Natural killer cell (primary cell): ENCODE results near the gene CTTN. TPM values are rescaled to one million over a fixed set of nuclear protein-coding genes. Genes with fewer than 3 reads are reported as not detected.

Experiments
- ATAC-seq, 3 donors: fragments of 150-1000 bp in 2 of 3; fragments of 200-7000 bp in 1 of 3; cut with Tn5 transposase; 1 replicate in 1 of 3; 2 replicates in 2 of 3; pipeline ENCODE4 v1.10.0; 2021; ENCODE audit warnings: mild to moderate bottlenecking in 2 of 3, moderate library complexity in 2 of 3
- DNase-seq, 2 donors: peaks; one replicate each; pipeline versions ENCODE4 v3.0.0 to v3.0.0-alpha.2; 2013 to 2021; ENCODE audit warnings: mixed read lengths in 1 of 2
- H3K27ac ChIP-seq: one replicate; pipeline ENCODE4 v1.5.1; 2013; ENCODE audit warnings: mild to moderate bottlenecking, low read length
- H3K27me3 ChIP-seq: one replicate; pipeline ENCODE4 v1.6.1; 2013; ENCODE audit warnings: low read length; ENCODE audit not compliant: control insufficient read depth, insufficient read depth
- H3K36me3 ChIP-seq: one replicate; pipeline ENCODE4 v1.6.1; 2013; ENCODE audit warnings: low read length; ENCODE audit not compliant: control insufficient read depth, insufficient read depth
- H3K4me1 ChIP-seq: one replicate; pipeline ENCODE4 v1.6.1; 2013; ENCODE audit warnings: low read length; ENCODE audit not compliant: control insufficient read depth, insufficient read depth
- H3K4me3 ChIP-seq: one replicate; pipeline ENCODE4 v1.5.1; 2013; ENCODE audit warnings: low read length
- H3K9me3 ChIP-seq: one replicate; pipeline ENCODE4 v1.6.1; 2013; ENCODE audit warnings: low read length; ENCODE audit not compliant: control insufficient read depth, insufficient read depth
- H3K27ac Mint-ChIP-seq, 2 donors: one replicate each; pipeline ENCODE4 v1.8.0; 2022; ENCODE audit warnings: mild to moderate bottlenecking in 2 of 2, mixed read lengths in 2 of 2, moderate library complexity in 1 of 2
- H3K27me3 Mint-ChIP-seq, 2 donors: one replicate each; pipeline ENCODE4 v1.8.0; 2022; ENCODE audit warnings: low read depth in 2 of 2, mixed read lengths in 2 of 2
- H3K36me3 Mint-ChIP-seq: one replicate; pipeline ENCODE4 v1.8.0; 2022; ENCODE audit warnings: mixed read lengths
- H3K4me1 Mint-ChIP-seq, 2 donors: one replicate each; pipeline ENCODE4 v1.8.0; 2022; ENCODE audit warnings: mixed read lengths in 2 of 2
- H3K4me3 Mint-ChIP-seq: one replicate; pipeline ENCODE4 v1.8.0; 2022; ENCODE audit warnings: mild to moderate bottlenecking, moderate library complexity, mixed read lengths
- H3K9me3 Mint-ChIP-seq, 2 donors: one replicate each; pipeline ENCODE4 v1.8.0; 2022; ENCODE audit warnings: mixed read lengths in 2 of 2
- CTCF ChIP-seq: fragments of 200-600 bp; IDR thresholded peaks from one replicate; pipeline ENCODE4 v1.8.0; 2022; ENCODE audit warnings: antibody characterized with exemption
- WGBS: methylation state at CpG from one replicate; pipeline ENCODE4 v1.1.7; 2013; ENCODE audit warnings: missing lambda C conversion rate; ENCODE audit not compliant: insufficient coverage; 5-methylcytosine and 5-hydroxymethylcytosine counted together
- intact Hi-C: fragments of 100-400 bp; cut with micrococcal nuclease; formaldehyde crosslinking; loops from one replicate; pipeline ENCODE4 v1.14.2; 2022
- total RNA-seq, 4 donors: library from RNA; stranded (reverse); fragments of 120-200 nt in 1 of 4; gene quantifications; one replicate each; pipeline versions ENCODE4 v1.2.3 to v1.2.4, GENCODE V29; 2013 to 2022

Gene CTTN
- total RNA-seq, 3 donors from 2014 or later (not counting 1 experiment from before 2014, with no cell fraction given): 0.59 to 5.8 (median 1.8) TPM

- Mint-ChIP-seq H3K4me1 (peaks cover 0 to 13% of the 10 kb centered on the region in 2 donors), H3K27me3 (peaks cover 26 to 40% of the 10 kb centered on the region in 2 donors)
- DNase-seq: no peak
Observed at GRCh38 chr11:70462818-70463477, 64.6 kb downstream of the CTTN start.

GRCh38 chr11:70463478-70464255 lies 65.3 kb downstream of the CTTN start:
- WGBS: 96% methylated on average over 61 of the region's 61 CpGs
- Histone ChIP-seq H3K27me3 (peaks cover 7% of the 10 kb centered on the region), H3K4me3 (no peak overlapping the region), H3K9me3 (no peaks in the 10 kb centered on the region), H3K4me1 (no peaks in the 10 kb centered on the region), H3K27ac (no peak overlapping the region), H3K36me3 (no peaks in the 10 kb centered on the region)
- Mint-ChIP-seq H3K36me3 (no peaks in the 10 kb centered on the region), H3K27ac (no peak overlapping the region), H3K4me1 (peaks cover 0 to 13% of the 10 kb centered on the region in 2 donors), H3K4me3 (no peak overlapping the region), H3K9me3 (no peaks in the 10 kb centered on the region), H3K27me3 (peaks cover 29 to 46% of the 10 kb centered on the region in 2 donors)
- intact Hi-C loops: no loop called here
- no peak for TF ChIP-seq CTCF
- no peak for ATAC-seq
- DNase-seq: no peak

More at GRCh38 chr11:70462818-70463477, 64.6 kb downstream of the CTTN start:
- Mint-ChIP-seq H3K4me3 (no peak overlapping the region), H3K9me3 (no peaks in the 10 kb centered on the region), H3K27ac (no peak overlapping the region), H3K36me3 (no peaks in the 10 kb centered on the region)
- WGBS: 91% methylated on average over 11 of the region's 12 CpGs
- Histone ChIP-seq H3K4me1 (no peaks in the 10 kb centered on the region), H3K9me3 (no peaks in the 10 kb centered on the region), H3K4me3 (no peak overlapping the region), H3K27me3 (peaks cover 7% of the 10 kb centered on the region), H3K27ac (no peak overlapping the region), H3K36me3 (no peaks in the 10 kb centered on the region)
- TF ChIP-seq CTCF: no peak
- no peak for ATAC-seq
- intact Hi-C loops: no loop called here

- intact Hi-C loops: no loop called here
- H3K27me3 ChIP-seq: peaks cover 7% of the 10 kb centered on the region
- TF ChIP-seq CTCF: no peak
- peaks cover 24 to 44% of the 10 kb centered on the region in 2 donors for H3K27me3 Mint-ChIP-seq
- no peak overlapping the region for H3K4me3 Mint-ChIP-seq
- no peaks in the 10 kb centered on the region for H3K36me3 ChIP-seq
- H3K4me1 ChIP-seq: no peaks in the 10 kb centered on the region
- no peak overlapping the region for H3K4me3 ChIP-seq
- H3K27ac Mint-ChIP-seq: no peak overlapping the region
- no peaks in the 10 kb centered on the region for H3K36me3 Mint-ChIP-seq
- no peaks in the 10 kb centered on the region for H3K9me3 Mint-ChIP-seq
- H3K27ac ChIP-seq: no peak overlapping the region
- no peak for ATAC-seq
- no peaks in the 10 kb centered on the region for H3K9me3 ChIP-seq
- H3K4me1 Mint-ChIP-seq: peaks cover 0 to 13% of the 10 kb centered on the region in 2 donors
- WGBS: 43% methylated on average over 20 of the region's 20 CpGs
- DNase-seq: no peak
Observed at GRCh38 chr11:70464509-70465361, 66.4 kb downstream of the CTTN start.
